ENCODE results near the gene KAZN.

The KAZN gene

GRCh38 chr1:14611792-14612191 lies 13.3 kb downstream of the KAZN start:
- H3K9me3 ChIP-seq (ENCODE audit: control insufficient read depth, insufficient read depth, low read depth, low read length), result no peaks in the 10 kb centered on the region
- CTCF ChIA-PET, result interaction anchor here (0.7 to 1.0 kb wide), 4 partner anchors 142 to 1869 kb away, joined by 3 to 5 read pairs (median 3); no protein-coding TSS in a partner anchor
- H3K4me3 ChIP-seq (ENCODE audit: low read depth, low read length), result no peak overlapping the region
- TF ChIP-seq ZNF148 (tag by site-specific recombination; IDR thresholded peaks at IDR 0.05; ENCODE audit: borderline replicate concordance), result no peak
- POLR2A ChIA-PET, result no interaction called here
- no peak overlapping the region for H3K27ac ChIP-seq (ENCODE audit: extremely low read depth, low read depth, low read length)
- H3K36me3 ChIP-seq (ENCODE audit: control insufficient read depth in 2 of 2, insufficient read depth in 1 of 2, low read length in 2 of 2), result no peaks in the 10 kb centered on the region
- H3K4me1 ChIP-seq (ENCODE audit: control insufficient read depth, insufficient read depth, low read length), result no peaks in the 10 kb centered on the region

GRCh38 chr1:14612256-14612655 lies 13.8 kb downstream of the KAZN start:
- POLR2A ChIA-PET, result no interaction called here
- Histone ChIP-seq H3K9me3 (ENCODE audit: control insufficient read depth, insufficient read depth, low read depth, low read length) (no peaks in the 10 kb centered on the region), H3K27ac (ENCODE audit: extremely low read depth, low read depth, low read length) (no peak overlapping the region), H3K4me3 (ENCODE audit: low read depth, low read length) (no peak overlapping the region), H3K36me3 (ENCODE audit: control insufficient read depth in 2 of 2, insufficient read depth in 1 of 2, low read length in 2 of 2) (no peaks in the 10 kb centered on the region), H3K4me1 (ENCODE audit: control insufficient read depth, insufficient read depth, low read length) (no peaks in the 10 kb centered on the region)
- CTCF ChIA-PET, result interaction anchor here (0.7 to 1.0 kb wide), 3 partner anchors 142 to 499 kb away, joined by 3 read pairs; no protein-coding TSS in a partner anchor
- TF ChIP-seq ZNF521 (tag by site-specific recombination; IDR thresholded peaks at IDR 0.05), result no peak
- no peak for TF ChIP-seq ZSCAN4 (tag by site-specific recombination; IDR thresholded peaks at IDR 0.05)
- TF ChIP-seq ZSCAN16 (tag by site-specific recombination; IDR thresholded peaks at IDR 0.05), result no peak
- no peak for TF ChIP-seq ZNF621 (tag by site-specific recombination; IDR thresholded peaks at IDR 0.05)
- TF ChIP-seq ZNF157 (tag by site-specific recombination; IDR thresholded peaks at IDR 0.05), result no peak
- TF ChIP-seq RBAK (tag by site-specific recombination; IDR thresholded peaks at IDR 0.05), result no peak
- no peak for TF ChIP-seq ZNF214 (tag by site-specific recombination; IDR thresholded peaks at IDR 0.05; ENCODE audit: borderline replicate concordance)
- no peak for TF ChIP-seq ZNF292 (tag by site-specific recombination; IDR thresholded peaks at IDR 0.05; ENCODE audit: borderline replicate concordance, low read depth)
- no peak for TF ChIP-seq OVOL3 (tag by site-specific recombination; IDR thresholded peaks at IDR 0.05)
- no peak for TF ChIP-seq ZNF16 (tag by site-specific recombination; IDR thresholded peaks at IDR 0.05; ENCODE audit: low read depth)

GRCh38 chr1:14613926-14614325 lies 15.4 kb downstream of the KAZN start:
- ChIA-PET POLR2A (no interaction called here), CTCF (no interaction called here)
- TF ChIP-seq SP3 (tag by site-specific recombination; IDR thresholded peaks at IDR 0.05), result no peak
- TF ChIP-seq ZNF302 (tag by site-specific recombination; IDR thresholded peaks at IDR 0.05; ENCODE audit: low read depth), result no peak
- no peak for TF ChIP-seq ZBTB11 (tag by site-specific recombination; conservative IDR thresholded peaks at IDR 0.05; ENCODE audit: low read depth)
- TF ChIP-seq ZNF335 (tag by site-specific recombination; conservative IDR thresholded peaks at IDR 0.05), result no peak
- TF ChIP-seq ZNF777 (tag by site-specific recombination; IDR thresholded peaks at IDR 0.05; ENCODE audit: borderline replicate concordance), result no peak
- TF ChIP-seq ELK4 (IDR thresholded peaks at IDR 0.05; ENCODE audit: borderline replicate concordance, low read depth, low read length), result no peak
- no peak for TF ChIP-seq ZEB2 (tag by site-specific recombination; IDR thresholded peaks at IDR 0.05)
- Histone ChIP-seq H3K36me3 (ENCODE audit: control insufficient read depth in 2 of 2, insufficient read depth in 1 of 2, low read length in 2 of 2) (no peaks in the 10 kb centered on the region), H3K4me1 (ENCODE audit: control insufficient read depth, insufficient read depth, low read length) (no peaks in the 10 kb centered on the region), H3K9me3 (ENCODE audit: control insufficient read depth, insufficient read depth, low read depth, low read length) (no peaks in the 10 kb centered on the region), H3K27ac (ENCODE audit: extremely low read depth, low read depth, low read length) (no peak overlapping the region), H3K4me3 (ENCODE audit: low read depth, low read length) (no peak overlapping the region)

Data from HEK293 (cell line).